NCI-H774 (cell line): ENCODE data around the gene TRIM9.
"Not testable (repeated sequence)": the region's sequence is repeated elsewhere in the genome, so short reads cannot be mapped to it uniquely, and the experiment has no call there.

Experiments
- DNase-seq: peaks from one replicate; lab custom pipeline; 2025; lab: John Stamatoyannopoulos, UW

Gene TRIM9

DNA sequence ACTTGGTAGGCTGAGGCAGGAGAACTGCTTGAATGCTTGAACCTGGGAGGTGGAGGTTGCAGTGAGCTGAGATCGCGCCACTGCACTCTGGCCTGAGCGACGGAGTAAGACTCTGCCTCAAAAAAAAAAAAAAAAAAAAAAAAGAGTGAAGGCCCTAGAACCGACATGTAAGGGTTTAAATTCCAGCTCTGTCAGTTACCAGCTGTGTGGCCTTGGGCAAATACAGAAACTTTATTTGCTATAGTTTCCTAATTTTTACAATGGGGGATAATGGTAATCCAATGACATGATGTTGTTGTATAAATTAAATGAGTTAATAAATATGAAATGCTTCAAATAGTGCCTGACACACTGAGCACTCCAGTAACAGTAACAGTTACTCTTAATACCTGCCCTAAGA is 131.0 kb downstream of the TRIM9 start:
- no peak for DNase-seq

DNA sequence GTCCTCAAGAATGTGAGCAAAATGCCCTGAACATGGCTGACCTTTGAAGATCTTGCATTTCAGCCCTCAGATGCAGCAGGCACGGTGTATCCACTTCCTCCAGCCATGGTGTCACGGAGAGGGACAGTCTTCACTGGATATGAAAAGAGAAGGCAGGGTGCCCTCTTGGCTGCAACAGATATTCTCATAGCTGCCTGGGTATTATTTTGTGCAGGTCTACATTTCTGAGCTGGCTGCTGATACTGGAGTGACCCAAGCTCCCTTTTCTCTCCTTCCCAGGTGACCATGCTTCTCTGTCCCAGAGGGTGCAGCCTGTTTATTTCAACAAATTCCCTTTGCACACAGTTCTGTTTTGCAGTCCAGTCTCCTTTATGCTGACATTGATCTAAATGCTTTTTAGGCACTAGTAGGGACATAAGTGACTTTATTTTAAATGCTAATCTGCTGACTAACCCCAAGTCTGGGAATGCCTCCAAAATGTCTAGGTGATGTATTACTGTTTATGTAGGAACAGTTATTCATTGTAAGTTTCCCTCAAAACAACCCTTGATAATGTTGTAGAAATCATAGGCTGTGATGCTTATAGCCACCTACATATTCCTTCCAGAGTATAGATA is 133.2 kb downstream of the TRIM9 start:
- no peak for DNase-seq

DNA sequence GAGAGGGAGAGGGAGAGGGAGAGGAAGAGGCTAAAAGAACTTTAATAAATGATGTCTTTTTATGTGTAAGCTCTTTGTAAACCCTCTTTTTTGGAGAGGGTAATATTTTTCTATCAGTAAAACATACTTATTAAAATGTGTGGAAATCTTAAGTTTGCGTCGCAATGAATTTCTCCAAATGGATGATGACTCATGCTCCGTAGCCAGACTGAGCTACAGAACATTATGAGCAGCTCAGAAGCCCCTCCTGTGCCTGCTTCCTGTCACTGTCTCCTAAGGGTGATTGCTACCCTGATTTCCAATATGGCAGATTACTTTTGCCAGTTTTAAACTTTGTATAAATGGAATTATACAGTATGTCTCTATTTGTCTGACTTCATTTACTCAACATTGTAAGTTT is 137.6 kb downstream of the TRIM9 start:
- no peak for DNase-seq

DNA sequence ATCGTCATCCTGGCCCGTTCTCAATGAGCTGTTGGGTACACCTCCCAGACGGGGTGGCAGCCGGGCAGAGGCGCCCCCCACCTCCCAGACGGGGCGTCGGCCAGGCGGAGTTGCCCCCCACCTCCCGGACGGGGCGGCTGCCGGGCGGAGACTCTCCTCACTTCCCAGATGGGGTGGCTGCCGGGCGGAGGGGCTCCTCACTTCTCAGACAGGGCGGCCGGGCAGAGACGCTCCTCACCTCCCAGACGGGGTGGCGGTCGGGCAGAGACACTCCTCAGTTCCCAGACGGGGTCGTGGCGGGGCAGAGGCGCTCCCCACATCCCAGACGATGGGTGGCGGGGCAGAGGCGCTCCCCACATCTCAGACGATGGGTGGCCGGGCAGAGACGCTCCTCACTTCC is 138.5 kb downstream of the TRIM9 start:
- DNase-seq, result not testable (repeated sequence)

DNA sequence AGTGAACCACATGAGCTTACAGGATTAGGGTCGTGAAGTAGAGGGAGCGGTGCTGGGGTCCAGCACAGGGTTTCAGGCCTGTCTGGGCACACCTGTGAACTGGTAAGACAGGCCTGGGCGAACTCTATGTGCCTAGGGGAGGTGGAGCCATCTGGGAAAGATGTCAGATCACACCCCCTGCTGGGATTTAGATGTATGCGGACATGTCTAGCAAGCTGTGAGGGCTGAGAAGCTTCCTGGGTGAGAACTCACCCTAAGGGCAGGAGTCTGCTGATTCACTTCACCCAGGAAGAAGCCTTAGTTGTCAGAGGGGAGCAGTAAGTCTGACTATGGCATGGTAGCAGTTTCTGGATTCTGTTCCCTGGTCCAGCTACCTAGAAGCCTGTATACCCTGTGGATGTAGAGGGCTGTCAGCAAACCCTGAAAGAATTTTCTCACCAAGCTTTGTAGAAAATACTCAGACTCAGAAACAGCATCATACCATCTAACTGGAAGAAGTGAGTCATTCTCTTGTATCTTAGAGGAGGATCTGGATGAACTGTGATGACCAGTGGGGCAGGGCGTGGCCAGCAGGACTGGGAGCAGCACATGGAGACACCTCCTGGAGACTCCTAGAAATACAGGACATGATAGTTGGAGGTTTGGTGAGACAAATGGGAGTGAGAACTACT is 139.4 kb downstream of the TRIM9 start:
- DNase-seq, result no peak

DNA sequence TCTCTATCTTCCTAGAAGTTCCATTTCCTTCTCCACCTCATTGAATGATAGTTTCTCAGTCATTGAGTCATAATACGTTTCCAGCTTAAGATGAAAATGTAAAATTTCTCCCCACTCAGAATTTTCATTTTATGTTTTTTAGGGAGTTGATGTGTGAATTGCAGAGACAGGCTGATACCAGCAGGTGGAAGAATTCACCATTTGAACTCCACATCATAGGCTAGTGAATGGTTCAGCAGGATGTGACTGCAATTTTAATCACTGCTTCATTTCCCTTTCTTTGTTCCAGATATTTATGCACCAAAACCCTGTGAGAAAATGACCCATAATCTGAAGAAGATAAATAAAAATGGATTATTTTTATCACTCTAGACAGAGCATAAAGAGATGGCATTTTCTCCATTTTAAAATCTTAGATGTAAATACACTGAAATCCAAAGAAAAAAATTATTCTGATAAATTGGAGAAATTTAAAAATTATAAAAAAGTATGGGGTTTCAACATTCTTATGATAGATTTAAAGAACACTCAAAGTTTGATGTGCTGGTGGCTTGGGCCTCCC is 140.0 kb downstream of the TRIM9 start:
- DNase-seq, result no peak

DNA sequence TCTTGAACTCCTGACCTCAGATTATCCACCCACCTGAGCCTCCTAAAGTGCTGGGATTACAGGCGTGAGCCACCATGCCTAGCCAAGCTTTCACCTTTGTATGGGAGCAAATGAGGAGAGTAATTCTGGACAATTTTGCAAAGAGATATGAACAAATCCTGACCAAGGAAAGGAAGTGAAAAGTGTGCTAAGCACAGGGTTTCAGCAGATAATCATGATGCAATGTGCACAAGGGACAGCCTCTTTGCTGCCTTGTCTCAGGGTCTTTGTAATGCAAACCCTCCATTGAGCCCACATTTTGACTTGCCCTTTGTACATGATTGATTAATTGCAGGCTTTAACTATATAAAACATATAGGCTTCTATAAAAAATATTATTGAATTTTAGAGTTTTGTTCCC is 141.4 kb downstream of the TRIM9 start:
- DNase-seq, result no peak

DNA sequence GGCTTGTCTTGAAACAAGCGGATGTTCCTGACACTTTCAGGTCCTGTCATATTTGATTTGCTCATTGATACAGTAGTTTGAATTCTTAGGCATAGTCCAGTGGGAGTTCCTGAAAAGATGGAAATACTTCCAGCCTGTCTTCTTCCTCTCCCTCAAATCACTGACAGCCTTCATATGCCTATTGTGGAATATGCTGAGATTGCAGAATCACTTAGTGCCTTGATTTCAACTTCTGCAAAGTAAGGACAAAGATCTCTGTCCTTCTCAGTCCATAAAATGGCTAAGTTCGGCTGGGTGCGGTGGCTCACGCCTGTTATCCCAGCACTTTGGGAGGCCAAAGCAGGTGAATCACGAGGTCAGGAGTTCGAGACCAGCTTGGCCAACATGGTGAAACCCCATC is 143.9 kb downstream of the TRIM9 start:
- no peak for DNase-seq

DNA sequence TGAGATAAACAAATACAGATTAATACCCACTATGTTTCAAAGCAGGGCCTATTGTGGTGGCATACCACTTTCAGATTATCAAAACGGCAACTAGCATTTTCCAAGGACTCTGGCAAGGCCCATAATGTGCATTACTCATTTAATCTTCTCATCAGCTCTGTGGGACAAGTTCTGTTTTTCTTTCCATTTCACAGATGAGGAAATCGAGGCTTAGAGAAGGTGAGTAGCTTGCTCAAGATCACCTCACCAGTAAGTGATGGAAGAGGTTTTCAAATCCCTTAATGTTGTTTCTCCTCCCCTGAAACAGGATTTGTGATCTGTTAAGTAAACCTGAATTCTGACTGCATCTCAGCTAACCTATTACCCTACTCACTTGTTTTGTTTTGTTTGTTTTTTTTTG is 146.7 kb downstream of the TRIM9 start:
- no peak for DNase-seq

DNA sequence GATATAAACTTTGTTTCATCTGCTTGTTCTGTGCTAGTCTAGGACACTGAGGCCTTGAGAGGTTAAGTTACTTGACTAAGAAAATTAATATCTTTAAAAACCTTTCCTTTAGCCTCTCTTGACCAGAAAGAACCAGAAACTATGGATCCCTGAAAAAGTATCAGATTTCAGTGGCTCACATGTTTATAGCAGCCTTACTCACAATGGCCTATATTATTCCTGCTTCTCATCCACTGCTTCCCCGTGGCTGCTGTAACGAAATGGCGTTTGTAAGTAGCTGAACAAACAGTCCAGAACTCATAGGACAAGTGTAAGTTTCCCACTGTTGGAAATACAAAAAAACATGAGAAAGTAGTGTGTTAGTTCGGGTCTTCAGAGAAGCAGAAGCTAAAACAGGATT is 147.5 kb downstream of the TRIM9 start:
- DNase-seq, result no peak

DNA sequence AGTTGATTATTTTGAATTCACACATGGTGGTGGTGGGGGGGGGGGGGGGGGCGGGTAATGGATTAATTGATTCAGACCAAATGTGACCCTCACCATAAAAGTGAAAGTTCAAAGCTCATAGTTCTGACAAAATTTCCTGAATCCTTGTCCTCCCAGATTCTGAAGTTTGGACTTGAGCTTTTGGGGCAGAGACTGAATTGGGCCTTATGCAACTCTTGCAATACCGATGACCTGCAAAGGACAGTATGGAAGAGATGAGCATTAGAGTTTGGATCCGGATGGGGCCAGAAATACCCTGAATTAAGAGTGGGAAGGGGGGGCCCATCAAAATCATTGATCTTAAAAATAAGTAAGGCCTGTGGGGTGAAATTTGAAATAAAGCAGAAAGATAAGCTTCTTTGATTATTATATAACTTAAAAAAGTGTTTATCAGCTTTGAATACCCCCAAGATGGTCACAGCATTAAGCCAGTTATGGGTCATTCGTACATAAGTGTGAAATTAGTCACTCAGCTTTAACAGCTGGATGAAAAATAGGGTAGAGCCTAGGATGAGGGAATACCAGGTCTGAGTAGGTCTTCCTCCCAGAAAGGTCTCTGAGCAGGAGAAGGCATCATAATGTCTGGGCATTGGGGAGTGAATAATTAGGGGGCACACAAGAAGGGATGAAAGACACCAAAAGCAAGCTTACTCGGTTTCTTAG is 148.5 kb downstream of the TRIM9 start:
- no peak for DNase-seq

DNA sequence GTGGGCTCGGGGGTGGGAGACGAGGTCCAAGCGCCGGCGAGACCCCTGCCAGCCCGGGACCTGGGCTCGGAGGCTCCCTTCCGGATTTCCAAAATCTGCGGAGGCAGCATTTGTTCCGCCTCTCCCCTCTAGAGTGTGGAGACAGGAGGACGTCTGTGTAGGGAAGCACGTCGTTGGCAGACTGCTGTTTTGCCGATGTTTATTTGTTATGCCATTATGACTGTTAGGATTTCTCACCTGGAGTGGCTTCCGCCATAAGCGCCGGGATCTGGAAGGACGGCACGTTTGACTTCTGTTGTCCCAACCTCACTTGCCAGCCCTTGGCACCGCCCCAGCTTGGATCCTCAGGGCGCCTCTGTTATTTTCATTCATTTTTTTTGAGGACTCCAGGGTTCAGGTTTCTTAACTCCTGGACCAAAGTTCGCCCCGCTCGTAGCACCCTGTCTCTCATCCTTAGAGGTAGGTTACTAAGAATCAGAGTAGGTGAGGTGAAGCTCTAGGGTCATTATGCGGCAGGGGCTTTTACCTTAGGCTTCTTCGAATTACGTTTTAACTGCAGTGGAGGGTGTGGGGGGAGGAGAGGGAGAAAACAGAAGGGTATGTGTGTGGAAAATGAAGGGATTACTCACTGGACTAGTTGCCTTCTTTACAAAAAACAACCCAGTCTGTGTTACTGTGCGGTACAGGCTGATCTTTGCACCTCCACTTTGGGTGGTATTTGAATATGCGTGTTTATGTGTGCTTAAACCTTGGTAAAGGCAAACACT is 150.1 kb downstream of the TRIM9 start:
- peak; percentile 27 for DNase-seq

DNA sequence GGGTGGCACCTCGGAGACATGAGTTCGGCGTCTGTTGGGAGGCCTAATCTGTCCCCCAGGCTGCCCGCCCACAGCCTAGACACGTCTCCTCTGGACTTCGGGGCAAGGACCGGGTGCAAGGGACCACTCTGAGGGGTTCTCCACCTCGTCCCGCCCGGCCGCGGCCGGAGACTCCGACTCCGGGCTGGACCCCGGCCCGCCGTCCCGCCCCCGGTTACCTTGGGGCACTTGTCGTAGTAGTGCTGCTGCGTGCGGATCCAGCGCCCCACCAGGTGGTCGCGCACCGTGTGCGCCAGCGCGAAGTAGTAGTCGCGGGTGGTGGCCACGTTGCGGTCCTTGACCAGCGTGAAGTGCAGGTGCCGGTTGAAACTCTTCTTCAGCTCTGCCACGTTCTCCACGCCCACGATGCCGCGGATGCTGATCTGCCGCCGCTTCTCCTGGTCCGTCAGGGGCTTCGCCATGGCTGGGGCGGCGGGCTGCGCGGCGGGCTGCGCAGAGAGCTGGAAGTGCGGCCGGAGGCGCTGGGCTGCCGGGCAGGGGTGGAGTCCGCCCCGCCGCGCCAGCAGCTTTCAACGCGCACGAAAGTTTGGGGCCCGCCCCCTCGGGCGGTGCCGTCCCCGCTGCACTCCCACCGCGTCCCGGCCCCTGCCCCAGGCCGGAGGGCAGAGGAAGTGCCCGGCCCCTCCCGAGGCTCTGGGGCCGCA is 150.8 kb downstream of the TRIM9 start, which contains the start of gene PYGL:
PYGL (minus strand) TSS at position 541 of the 704 bp plus-strand sequence; CDS start at position 461, 80 bp downstream.
- peak; percentile 23 for DNase-seq

DNA sequence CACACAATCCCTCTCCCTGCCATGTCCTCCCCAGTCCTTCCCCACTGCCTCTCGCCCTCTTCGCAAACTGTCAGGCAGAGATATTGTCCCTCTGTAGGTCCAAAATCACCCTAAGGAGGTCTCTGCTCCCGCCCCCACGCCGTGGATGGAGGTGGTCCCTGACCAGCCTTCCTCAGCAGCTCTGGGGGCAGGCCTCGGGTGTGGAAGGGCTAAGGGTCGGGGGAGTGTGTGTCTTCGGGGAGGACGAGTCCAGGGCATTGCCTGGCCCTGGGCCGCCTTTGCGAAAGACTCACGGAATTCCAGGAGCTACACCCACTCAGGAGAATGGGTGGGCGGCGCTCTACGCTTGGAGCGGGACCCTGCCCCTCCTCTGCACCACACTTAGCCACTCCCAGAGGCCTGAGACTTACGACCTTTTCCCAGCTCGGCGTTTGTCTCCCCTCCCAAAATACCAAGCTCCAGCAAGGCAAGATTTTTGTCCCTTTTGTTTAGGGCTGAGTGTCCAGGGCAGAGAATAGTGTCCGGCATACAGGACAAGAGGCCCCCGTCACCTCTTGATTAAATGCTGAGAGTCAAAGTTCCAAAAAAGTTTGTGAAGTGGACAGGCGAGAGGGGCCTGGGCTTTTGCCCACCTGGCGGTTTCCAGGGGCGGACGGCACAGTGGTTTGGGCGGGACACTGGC is 151.5 kb downstream of the TRIM9 start:
- no peak for DNase-seq

DNA sequence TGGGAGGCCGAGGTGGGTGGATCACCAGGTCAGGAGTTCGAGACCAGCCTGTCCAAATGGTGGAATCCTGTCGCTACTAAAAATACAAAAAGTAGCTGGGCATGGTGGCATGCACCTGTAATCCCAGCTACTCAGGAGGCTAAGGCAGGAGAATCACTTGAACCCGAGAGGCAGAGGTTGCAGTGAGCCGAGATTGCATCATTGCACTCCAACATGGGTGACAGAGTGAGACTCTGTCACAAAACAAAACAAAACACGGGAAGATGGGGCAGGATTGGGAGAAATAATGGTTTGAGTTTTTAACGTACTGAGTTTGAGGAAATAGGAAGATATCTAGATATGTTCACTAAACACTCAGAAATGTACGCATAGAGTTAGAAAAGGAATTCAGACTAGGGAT is 153.3 kb downstream of the TRIM9 start:
- not testable (repeated sequence) for DNase-seq

DNA sequence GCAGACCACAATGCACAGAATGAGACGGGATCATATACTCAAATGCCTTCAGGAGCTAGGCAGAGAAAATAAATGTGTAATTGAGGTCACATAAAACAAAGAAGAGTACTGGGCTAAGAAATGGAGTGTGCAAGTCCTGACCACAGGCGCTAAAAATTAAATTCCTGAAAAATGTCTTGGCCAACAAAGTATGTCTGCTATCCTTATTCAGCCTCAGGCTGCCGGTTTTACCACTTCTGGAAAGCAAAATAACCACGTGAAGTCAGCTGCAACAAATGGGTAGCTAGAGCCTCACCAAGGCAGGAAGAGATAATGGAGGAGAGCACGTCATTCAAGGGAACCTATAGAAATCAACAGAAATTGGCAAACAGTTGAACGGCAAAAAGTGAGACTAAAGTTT is 153.8 kb downstream of the TRIM9 start:
- no peak for DNase-seq

DNA sequence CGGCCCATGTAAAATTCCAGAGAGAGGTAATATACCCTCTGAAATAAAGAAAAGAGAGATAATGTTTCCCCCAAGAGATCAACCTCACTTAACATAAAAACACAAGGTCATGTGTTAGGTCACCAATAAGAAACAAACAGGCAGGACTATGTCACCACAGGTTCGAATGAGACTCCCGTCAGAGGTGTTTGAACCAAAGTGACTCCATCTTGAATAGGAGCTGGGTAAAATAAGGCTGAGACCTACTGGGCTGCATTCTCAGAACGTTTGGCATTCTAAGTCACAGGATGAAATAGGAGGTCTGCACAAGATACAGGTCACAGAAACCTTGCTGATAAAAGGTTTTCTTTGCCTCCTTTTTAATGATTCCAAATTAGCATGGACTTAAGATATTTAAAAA is 157.1 kb downstream of the TRIM9 start:
- DNase-seq, result no peak

DNA sequence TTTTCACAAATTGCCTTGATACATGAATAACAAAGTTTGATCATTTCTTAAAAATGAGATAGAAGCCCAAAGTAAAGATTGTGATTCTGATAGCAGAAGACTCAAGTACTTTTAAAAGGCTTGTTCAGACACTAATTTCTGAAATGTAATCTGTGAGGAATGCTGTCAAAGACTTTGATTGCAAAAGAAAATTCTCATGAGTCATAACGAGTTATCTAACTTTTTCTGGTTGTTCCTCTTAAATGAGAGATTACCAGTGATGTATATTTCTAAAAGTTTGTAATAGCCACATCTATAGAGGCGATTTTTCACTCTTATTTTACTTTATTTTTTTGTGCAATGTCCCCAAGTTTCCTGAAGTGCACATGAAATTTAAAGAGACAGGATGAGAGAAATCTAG is 157.6 kb downstream of the TRIM9 start:
- DNase-seq, result no peak

DNA sequence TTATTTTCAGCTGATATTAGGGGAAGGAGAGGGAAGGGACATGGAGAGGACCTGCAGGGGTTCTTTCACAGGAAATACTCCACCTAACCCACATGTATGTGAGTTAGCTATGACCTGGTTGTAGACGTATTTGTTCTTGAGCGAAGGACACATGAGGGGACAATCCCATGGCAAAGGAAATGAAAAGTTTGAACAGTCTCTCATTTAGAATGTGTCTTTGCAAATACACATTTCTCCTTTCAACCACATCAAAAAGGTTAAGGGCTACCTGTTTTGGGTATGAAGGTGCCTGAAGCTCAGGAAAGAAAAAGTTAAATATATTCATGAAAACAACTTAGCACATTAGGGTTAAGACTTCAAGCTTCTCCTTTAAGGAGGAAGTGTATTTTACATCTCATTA is 158.0 kb downstream of the TRIM9 start:
- no peak for DNase-seq

DNA sequence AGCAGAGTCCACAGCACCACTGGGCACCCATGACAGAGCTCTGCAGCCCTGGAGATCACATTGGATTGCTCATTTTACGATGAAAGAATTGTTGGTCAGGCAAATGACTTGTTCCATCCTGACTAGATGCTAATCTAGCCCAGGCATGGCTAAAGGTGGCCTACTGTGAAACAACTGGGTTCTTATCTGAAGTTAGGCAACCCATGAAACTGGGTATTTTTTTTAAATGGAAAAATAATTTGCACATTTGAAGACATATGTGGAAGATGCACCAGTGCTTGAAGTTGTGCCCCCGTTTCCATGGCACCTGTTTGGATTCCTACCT is 158.9 kb downstream of the TRIM9 start:
- no peak for DNase-seq
